ENCODE data around the gene ALS2.
"Not testable (repeated sequence)": the region's sequence is repeated elsewhere in the genome, so short reads cannot be mapped to it uniquely, and the experiment has no call there.

Gene ALS2

GRCh38 chr2:201780674-201781493 is at the start of gene ALS2:
Gene ALS2, minus strand, starts transcription at chr2:201780933. Its CDS starts 12,048 bp downstream, at chr2:201768885.
- peak; percentile 94 for DNase-seq

GRCh38 chr2:201828220-201828619 is 47.5 kb upstream of the ALS2 start:
- no peak for DNase-seq

GRCh38 chr2:201827621-201828020 is 46.9 kb upstream of the ALS2 start:
- DNase-seq, result no peak

GRCh38 chr2:201824212-201824611 is 43.5 kb upstream of the ALS2 start:
- DNase-seq, result no peak

GRCh38 chr2:201821080-201821479 is 40.3 kb upstream of the ALS2 start:
- no peak for DNase-seq

- DNase-seq, result no peak
Observed at GRCh38 chr2:201820383-201821007, 39.8 kb upstream of the ALS2 start.

- no peak for DNase-seq
Observed at GRCh38 chr2:201816657-201817575, 36.2 kb upstream of the ALS2 start.

GRCh38 chr2:201813996-201814760 is 33.4 kb upstream of the ALS2 start:
- no peak for DNase-seq

- DNase-seq, result not testable (repeated sequence)
Observed at GRCh38 chr2:201810604-201811003, 29.9 kb upstream of the ALS2 start.

GRCh38 chr2:201809633-201810032 is 28.9 kb upstream of the ALS2 start:
- DNase-seq, result no peak

GRCh38 chr2:201808027-201808426 is 27.3 kb upstream of the ALS2 start:
- no peak for DNase-seq

- no peak for DNase-seq
Observed at GRCh38 chr2:201807452-201807999, 26.8 kb upstream of the ALS2 start.

GRCh38 chr2:201806442-201807170 is 25.9 kb upstream of the ALS2 start, which contains the start of gene CDK15:
Gene CDK15, plus strand, starts transcription at chr2:201806537. Its CDS starts 128 bp downstream, at chr2:201806665.
- no peak for DNase-seq

GRCh38 chr2:201798914-201799285 is 18.2 kb upstream of the ALS2 start:
- DNase-seq, result not testable (repeated sequence)

- DNase-seq, result no peak
Observed at GRCh38 chr2:201798252-201798913, 17.6 kb upstream of the ALS2 start.

- no peak for DNase-seq
Observed at GRCh38 chr2:201797175-201797840, 16.6 kb upstream of the ALS2 start.

- no peak for DNase-seq
Observed at GRCh38 chr2:201796478-201796865, 15.7 kb upstream of the ALS2 start.

GRCh38 chr2:201795607-201796477 is 15.1 kb upstream of the ALS2 start:
- no peak for DNase-seq

- DNase-seq, result no peak
Observed at GRCh38 chr2:201794294-201794693, 13.6 kb upstream of the ALS2 start.
